GM12872 (cell line): ENCODE results near the gene CPO.

Source experiments
- TF ChIP-seq, protein P1 (sequence below): IDR thresholded peaks from 3 replicates; pipeline ENCODE4 v1.5.1; 2011; ENCODE audit warnings: low read depth, mild to moderate bottlenecking, low read length, moderate library complexity; ENCODE audit not compliant: insufficient read depth

CPO gene

DNA sequence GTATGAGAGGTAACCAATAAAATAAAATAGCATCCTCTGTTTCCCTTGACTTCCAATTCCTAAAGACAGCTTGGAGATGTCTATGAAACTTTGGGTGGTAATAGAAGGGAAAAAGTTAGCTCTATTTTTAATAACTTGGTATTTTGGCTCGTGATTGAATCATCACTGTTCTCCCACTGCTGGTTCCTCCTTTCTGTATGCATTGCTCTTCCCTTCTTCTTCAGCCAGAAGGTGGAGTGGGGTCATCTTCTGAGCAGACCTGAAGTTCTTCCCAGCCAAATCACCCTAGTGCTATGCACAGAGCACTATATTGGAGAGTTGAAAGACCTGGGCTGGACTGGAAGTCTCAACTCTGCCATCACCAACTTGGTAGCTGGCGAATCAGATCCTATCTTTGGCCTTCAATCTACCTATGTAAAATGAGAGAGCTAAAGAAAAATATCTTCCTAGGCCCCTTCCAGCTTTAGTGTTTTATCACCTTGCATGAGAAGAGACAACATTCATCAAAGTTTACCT lies 54.1 kb downstream of the CPO start:
- TF ChIP-seq, protein P1, sequence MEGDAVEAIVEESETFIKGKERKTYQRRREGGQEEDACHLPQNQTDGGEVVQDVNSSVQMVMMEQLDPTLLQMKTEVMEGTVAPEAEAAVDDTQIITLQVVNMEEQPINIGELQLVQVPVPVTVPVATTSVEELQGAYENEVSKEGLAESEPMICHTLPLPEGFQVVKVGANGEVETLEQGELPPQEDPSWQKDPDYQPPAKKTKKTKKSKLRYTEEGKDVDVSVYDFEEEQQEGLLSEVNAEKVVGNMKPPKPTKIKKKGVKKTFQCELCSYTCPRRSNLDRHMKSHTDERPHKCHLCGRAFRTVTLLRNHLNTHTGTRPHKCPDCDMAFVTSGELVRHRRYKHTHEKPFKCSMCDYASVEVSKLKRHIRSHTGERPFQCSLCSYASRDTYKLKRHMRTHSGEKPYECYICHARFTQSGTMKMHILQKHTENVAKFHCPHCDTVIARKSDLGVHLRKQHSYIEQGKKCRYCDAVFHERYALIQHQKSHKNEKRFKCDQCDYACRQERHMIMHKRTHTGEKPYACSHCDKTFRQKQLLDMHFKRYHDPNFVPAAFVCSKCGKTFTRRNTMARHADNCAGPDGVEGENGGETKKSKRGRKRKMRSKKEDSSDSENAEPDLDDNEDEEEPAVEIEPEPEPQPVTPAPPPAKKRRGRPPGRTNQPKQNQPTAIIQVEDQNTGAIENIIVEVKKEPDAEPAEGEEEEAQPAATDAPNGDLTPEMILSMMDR, result no peak

DNA sequence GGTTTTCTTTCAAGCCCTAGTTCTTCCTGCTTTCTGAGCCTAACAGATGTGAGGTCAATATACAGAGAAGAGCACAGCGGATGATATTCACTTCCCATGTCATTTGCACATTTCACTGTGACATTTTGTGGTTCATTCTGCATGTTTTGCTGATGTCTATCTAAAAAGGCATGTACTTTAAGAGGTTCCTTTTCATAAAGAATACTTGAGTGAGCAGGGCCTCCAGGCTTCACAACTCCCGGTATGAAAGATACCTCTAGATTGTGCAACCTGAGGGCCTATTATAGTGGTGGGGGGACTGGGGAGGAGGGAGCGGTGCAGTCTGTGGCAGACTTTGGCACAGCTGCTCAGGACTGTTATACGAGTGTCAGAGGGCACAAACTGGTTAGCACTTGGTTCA lies 54.6 kb downstream of the CPO start:
- TF ChIP-seq, protein P1, result no peak

DNA sequence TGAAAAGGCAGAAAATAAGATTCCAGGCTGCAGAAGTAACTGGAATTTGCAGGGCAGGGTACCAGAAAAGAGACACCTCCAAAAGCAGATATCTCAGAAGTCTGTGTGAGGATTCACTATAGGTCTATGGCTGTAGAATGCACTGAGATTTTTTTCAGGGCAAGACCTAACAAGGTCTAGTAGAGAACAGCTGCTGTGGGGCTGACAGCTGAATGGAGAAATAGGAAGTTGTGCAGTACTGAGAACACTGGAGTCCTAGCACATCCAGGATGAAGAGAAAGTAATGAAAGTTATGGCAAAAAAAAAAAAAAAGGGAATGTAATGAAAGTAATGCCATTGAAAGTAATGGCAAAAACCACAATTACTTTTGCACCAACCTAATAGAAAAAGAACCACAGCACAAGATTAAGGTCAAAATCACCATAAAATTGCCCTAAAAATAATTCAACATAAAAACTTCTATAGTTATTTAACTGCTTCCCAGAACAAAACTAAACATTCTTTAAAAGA lies 57.3 kb downstream of the CPO start:
- TF ChIP-seq, protein P1, result no peak

DNA sequence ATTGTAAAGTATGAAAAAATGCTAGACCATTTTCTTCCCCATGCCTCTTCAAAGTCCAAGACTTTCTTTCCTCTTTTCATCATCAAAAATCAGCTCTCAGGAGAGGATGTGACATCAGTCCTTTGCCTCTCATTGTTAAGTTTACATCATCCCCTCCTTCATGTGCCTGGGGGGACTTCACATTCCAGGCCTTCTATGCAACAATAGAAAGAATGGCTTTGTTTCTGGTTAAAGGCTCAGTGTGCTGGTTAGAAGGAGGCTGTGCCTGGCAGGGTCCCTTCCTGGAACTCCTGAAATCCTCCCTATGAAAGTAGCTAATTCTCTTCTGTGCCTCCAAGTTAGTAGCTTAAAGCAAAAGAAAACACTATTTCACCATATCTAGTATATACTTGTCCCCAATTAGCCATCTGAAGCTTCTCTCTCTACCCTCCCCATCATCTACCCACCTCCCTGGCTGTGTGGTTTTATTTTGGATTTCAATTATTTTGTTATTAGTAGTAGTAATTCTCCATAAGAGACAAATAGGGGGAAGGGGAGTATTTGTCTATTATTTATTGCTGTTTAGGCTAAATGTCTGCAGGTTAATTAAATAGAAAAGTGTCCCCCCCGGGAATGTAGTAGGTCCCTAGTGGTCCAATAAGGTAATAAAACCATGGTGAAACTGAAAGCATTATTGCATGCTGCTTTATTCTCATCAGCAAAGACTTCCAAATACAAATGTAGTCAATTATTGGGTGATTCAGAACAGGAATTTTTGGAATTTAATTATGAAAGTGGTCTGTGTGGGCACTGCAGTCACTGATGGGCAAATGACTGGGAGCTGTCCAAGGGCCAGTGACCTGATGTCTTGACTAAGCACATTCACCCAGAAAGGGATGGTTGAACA lies 69.0 kb downstream of the CPO start:
- TF ChIP-seq, protein P1, result no peak

GRCh38 chr2:207012461-207012860 lies 73.1 kb downstream of the CPO start:
- TF ChIP-seq, protein P1, result no peak

- TF ChIP-seq, protein P1, result no peak
Measured at GRCh38 chr2:207014424-207014823, 75.1 kb downstream of the CPO start.

- TF ChIP-seq, protein P1, result no peak
Measured at GRCh38 chr2:207015901-207016300, 76.6 kb downstream of the CPO start.
